NCI-H146 (cell line): ENCODE results near the gene TRIM41.
"Not testable (repeated sequence)": the region's sequence is repeated elsewhere in the genome, so short reads cannot be mapped to it uniquely, and the experiment has no call there.

ENCODE experiments used
- DNase-seq: peaks from one replicate; lab custom pipeline; 2025; lab: John Stamatoyannopoulos, UW

The TRIM41 gene

DNA sequence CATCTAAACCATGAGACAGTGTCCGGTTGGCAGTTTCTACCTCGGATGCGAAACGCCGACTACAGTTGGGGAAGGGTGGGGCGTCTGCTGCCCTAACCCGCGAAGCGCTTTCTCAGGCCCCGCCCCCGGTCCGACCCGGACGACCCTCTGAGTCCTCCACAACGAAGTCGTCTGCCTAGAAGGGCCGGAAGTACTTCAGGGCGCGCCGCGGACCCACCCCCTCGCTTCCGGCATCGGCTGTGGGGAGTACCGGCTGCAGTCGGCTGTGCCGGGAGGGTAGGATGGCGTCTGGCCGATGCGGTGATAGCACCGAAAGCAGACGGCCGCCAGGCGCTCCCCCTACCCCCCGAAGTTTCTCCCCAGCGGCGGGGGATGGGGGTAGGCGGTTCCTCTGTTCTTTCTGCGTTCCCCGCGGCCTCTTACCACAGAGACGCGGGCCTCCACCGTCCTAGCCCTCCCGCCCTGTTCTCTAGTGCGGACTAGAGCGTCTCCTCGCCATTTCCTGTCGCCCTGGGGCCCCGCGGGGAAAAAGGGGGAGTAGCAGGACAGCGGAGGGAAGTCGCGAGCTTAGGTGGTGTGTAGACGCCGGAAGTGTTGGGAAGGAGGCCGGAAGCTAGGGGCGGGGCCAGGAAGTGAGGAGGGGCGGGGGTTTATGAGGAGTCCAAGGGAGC lies at the start of gene TRIM41:
TSS of gene TRIM41 (plus strand) at position 224 of the 671 bp plus-strand sequence. CDS start 719 bp downstream, outside the sequence.
- DNase-seq: no peak

DNA sequence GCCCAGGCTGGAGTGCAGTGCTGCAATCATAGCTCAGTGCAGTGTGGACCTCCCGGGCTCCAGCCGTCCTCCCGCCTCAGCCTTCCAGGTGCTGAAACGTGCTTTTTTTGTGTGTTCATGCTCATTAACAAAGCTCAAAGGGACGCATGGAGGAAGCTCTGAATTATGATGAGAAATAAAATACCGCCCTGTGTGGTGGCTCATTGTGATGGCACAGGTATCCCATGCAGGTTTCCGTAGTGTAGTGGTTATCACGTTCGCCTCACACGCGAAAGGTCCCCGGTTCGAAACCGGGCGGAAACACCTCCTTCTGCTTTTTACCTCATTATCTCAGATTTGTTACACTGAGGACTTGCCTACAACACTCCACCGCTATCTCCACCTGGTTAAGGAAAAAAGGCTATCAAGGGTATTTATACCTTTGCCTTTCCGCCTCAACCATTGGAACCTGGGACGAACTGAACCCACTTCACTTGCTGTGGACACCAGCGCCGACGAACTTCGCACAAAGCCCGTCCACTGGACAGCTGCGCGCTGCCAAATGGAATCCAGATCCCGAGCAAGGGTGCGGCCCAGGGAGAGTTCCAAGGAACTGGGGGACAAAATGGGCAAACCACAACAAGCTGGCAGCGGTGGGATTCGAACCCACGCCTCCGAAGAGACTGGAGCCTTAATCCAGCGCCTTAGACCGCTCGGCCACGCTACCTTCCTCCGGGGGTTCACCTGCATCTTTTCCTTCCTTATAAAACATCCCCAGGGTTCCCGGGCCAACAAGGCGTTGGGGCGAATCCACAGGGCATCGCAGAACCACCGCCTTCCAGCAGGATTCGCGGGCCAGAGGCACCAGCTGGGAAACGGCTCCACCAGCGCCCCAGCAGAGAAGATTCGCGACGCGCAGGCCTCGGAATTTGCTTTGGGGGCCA lies 49.4 kb upstream of the TRIM41 start:
- DNase-seq: no peak

- no peak for DNase-seq
These were observed 46.7 kb upstream of the TRIM41 start for GRCh38 chr5:181176254-181176952.

GRCh38 chr5:181177559-181177958 lies 45.5 kb upstream of the TRIM41 start:
- DNase-seq: not testable (repeated sequence)

DNA sequence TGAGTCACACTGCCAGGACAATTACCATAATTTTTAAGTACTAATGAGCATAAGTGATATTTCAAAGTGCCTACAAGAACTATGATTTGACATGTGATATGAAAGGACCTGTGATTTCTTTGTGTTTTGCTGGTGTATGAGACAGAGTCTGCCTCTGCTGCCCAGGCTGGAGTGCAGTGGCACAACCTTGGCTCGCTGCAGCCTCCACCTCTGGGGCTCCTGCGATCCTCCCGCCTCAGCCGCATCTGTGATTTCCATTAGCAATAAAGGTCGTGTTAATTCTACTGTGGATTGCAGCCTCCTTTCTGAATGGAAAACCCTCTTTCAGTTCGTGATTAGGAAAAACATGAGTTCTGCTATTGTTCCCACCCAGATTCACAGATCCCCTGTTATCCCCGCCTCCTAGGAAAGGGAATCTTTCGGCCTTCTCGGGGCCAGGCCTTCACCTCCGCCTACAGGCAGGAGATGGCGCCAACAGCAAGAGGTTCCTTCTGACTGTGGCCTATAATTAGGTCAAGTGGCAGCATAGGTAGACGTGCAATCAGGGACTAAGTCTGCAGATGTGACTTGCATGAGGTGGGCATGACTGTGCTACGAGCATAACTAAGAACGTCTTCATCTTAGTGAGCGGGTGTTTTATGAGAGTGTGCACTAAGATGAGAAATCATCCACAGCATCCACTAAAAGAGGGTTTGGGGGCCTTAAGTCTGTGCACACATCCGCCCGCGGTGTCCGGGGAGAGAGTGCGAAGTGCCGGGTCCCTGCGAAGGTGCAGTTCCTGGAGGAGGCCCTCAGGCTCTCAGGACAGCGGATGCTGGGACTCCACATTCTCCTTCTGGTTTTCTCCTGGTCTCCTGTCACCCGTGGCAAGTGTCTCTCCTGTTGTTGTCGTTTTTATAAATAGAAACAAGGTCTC lies 41.2 kb upstream of the TRIM41 start:
- DNase-seq: no peak

- no peak for DNase-seq
These were observed 40.4 kb upstream of the TRIM41 start for GRCh38 chr5:181182651-181183050.

DNA sequence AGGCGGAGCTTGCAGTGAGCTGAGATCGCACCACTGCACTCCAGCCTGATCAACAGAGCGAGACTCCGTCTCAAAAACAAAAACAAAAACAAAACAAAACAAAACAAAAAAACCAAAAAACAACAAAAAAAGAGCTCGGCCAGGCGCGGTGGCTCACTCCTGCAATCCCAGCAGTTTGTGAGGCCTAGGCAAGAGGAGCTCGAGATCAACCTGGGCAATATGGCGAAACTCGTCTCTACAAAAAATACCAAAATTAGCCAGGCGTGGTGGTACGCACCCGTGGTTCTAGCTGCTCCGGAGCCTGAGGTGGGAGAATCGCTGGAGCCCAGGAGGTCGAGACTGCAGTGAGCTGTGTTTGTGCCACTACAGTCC lies 38.2 kb upstream of the TRIM41 start:
- DNase-seq: no peak

- no peak for DNase-seq
These were observed 37.5 kb upstream of the TRIM41 start for GRCh38 chr5:181185560-181185959.

GRCh38 chr5:181186022-181186421 lies 37.1 kb upstream of the TRIM41 start:
- DNase-seq: no peak

DNA sequence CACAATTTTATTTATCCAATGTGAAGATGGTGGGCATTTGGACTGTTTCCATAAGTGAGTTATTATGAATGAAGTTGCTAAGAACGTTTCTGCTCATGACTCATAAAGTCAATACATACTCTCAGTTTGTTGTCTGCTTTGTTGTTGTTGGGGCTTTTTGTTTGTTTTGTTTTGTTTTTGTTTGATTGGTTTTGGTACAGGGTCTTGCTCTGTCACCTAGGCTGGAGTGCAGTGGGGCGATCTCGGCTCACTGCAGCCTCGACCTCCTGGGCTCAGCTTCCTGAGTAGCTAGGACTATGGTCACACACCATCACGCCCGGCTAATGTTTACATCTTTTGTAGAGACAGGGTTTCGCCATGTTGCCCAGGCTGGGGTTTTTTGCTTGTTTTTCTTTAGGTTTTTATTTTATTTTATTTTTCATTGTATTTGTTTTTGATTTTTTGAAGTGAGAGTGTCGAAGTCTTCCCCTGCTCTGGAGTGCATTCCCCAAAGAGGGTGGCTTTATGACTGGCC lies 36.0 kb upstream of the TRIM41 start:
- no peak for DNase-seq

- DNase-seq: no peak
These were observed 35.4 kb upstream of the TRIM41 start for GRCh38 chr5:181187500-181188213.

- DNase-seq: no peak
These were observed 34.2 kb upstream of the TRIM41 start for GRCh38 chr5:181188700-181189362.

DNA sequence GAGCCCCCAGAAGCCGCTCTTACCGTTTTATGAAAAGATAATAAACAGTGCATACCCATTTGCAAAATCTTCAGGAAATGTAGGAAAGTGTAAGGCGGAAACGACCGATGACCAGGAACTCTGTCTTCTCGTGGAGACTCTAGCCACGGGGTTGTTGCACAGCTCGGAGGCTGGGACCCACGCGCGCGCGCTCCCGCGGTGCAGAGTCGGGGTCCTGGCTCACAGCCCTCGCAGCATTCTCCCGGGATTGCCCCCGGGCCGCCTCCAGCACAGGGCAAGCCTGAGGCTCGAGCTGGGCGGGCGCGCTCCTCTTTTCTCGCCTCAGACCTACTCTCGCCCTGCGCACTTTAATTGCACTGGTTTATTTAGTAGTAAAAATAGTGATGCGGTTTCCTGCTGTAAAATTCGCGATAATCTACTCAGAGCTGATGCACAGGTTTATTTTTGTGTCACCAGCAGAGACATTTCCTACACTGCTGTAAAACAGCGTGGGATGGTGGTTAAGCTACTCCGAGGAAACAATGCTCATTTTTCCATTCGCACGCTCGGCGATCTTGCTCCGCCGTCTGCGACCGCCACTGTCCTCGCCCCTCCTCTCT lies 33.6 kb upstream of the TRIM41 start:
- no peak for DNase-seq

- no peak for DNase-seq
These were observed 32.9 kb upstream of the TRIM41 start for GRCh38 chr5:181189962-181190710.

DNA sequence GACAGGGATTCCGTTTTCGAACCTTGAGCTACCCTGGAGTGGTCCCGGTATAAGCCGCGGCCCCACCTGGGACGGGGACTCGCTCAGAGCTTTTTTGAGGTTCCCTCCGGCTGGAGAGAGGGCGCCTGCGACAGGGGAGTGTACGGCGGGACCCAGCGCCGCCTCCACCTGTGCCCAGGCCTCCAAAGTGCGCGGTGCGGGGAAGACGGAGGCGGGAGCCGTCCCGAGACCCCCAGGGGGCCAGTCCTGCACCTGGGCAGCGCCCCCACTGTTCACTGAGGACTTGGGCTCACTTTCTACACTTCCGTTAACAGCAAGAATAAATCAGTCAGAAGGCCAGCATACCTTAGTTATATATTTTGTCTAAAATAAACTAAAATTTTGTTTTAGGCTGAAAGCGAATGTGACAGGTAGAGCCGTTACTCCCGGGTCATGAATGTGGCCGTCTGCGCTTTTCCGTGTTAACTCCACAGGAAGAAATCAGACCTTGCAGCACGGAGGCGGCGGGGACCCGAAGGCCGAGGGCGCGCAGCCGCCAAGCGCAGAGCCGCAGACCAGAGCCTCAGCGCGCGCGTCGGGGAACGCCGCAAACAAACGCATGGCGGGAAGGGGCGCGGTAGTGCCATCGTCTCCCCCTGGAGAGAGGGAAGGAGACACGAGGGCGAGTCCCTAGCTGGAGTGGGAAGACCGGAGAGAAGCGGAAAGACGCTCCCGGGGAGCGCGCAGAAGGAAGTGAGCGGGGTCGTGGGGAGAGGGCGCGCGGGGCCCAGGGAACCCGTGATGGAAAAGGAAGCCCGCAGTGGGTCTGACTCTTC lies 32.2 kb upstream of the TRIM41 start:
- DNase-seq: no peak

- no peak for DNase-seq
These were observed 31.4 kb upstream of the TRIM41 start for GRCh38 chr5:181191526-181192336.

DNA sequence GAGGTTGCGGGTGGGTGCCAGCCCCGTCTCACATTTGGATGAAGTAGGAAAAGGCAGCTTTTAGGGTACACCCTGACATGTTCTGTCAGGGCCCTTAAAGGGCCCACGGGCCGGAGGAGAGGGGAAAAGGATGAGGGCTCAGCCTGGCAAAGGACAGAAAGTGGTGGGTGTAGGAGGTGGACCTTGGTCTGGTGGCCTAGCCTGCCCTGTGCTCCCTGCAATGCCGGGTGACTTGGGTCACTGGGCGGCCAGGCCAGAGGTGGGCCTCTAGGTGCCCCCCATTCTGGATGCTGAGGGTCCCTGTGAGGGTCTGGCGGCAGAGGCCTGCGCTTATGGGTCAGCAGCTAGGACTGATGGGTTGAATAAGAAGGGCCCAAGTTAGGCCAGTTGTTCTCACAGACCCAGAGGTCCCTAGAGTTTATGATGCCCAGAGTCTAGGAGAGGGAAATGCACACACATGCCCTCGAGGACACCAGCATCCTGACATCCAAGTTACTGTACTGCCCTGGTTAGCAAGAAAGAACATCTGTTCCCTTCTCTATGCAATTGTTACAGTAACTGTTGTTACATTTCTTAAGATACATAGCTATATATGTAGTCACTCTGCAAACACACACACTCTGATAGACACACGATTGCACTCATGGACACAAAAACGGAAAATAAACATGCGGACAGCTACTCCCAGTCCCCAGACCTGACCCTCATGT lies 30.6 kb upstream of the TRIM41 start:
- DNase-seq: no peak
